ENCODE results near the gene TMED9.

DNA sequence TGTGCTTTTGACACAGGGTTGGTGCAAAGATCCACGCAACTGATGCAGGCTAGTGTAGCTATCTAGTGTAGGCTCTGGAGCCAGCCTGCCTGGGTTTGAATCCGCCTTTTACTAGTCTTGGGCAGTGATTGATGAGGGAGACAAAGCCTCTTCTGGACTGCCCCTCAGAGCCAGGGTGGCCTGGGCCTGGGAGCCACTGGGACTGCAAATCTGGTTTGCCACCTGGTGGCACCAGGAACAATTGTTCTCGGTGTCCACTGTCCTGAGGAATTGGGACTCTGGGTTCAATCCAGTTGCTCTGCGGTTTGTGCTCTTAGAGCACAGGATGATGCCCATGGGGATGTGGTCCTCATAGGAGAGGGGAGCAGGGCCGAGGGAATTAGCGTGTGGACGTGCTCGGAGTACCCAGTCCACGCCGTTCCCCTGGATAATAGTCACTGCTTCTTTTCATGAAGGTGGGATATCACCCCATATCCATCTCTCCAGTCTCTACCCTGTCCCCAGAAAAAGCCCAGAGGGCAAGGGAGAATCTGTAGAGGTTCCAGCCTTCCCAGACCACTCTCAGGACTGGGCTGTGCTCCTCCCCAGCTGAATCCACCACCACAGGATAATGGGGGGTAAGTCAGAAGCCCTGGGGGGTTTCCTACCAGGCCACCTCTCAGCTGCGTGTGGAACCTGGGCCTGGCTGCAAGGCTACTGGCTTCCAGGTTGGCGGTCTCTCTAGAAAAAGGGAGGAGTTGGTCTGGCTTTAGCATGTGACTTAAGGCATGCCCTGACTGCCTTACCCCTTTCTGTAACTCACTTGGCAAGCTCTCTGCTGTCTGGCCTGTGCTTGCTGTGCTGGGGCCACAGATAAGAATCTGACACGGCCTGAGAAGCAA lies 9.8 kb downstream of the TMED9 start:
- TF ChIP-seq, protein P1, sequence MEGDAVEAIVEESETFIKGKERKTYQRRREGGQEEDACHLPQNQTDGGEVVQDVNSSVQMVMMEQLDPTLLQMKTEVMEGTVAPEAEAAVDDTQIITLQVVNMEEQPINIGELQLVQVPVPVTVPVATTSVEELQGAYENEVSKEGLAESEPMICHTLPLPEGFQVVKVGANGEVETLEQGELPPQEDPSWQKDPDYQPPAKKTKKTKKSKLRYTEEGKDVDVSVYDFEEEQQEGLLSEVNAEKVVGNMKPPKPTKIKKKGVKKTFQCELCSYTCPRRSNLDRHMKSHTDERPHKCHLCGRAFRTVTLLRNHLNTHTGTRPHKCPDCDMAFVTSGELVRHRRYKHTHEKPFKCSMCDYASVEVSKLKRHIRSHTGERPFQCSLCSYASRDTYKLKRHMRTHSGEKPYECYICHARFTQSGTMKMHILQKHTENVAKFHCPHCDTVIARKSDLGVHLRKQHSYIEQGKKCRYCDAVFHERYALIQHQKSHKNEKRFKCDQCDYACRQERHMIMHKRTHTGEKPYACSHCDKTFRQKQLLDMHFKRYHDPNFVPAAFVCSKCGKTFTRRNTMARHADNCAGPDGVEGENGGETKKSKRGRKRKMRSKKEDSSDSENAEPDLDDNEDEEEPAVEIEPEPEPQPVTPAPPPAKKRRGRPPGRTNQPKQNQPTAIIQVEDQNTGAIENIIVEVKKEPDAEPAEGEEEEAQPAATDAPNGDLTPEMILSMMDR (IDR thresholded peaks at IDR 0.05), result no peak
- no peak for TF ChIP-seq POLR2AphosphoS5 (IDR thresholded peaks at IDR 0.05)
- no peak for TF ChIP-seq POLR2A (IDR thresholded peaks at IDR 0.05)
- no peak for TF ChIP-seq EP300 (IDR thresholded peaks at IDR 0.05)

Measured in upper lobe of left lung (tissue), 4 donors.